Measurements from ENCODE around the gene CALCOCO1.

DNA sequence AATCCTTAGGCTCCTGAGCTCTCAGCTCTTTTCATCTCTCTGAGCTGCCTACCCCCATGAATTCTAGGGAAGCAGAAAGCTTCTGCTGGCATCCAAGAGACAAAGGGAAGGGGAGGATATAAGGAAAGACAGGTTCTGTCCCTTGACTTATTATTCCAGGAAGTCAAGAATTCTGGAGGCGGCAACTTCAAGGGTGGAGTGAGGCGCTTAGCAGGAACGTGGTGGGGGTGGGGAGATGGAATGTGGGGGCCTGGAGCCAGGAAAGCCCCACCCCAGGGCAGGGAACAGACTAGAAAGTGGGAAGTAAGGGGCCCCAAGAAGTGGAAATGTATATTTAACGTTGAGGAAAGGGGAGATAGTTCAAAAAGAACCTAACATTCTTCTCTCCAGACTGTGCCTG lies 1.4 kb downstream of the CALCOCO1 start:
- TF ChIP-seq, protein P1, sequence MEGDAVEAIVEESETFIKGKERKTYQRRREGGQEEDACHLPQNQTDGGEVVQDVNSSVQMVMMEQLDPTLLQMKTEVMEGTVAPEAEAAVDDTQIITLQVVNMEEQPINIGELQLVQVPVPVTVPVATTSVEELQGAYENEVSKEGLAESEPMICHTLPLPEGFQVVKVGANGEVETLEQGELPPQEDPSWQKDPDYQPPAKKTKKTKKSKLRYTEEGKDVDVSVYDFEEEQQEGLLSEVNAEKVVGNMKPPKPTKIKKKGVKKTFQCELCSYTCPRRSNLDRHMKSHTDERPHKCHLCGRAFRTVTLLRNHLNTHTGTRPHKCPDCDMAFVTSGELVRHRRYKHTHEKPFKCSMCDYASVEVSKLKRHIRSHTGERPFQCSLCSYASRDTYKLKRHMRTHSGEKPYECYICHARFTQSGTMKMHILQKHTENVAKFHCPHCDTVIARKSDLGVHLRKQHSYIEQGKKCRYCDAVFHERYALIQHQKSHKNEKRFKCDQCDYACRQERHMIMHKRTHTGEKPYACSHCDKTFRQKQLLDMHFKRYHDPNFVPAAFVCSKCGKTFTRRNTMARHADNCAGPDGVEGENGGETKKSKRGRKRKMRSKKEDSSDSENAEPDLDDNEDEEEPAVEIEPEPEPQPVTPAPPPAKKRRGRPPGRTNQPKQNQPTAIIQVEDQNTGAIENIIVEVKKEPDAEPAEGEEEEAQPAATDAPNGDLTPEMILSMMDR (IDR thresholded peaks at IDR 0.05; ENCODE audit: poor library complexity, severe bottlenecking): no peak
- TF ChIP-seq EZH2 (IDR thresholded peaks at IDR 0.05; ENCODE audit: borderline replicate concordance, insufficient read depth, low read length, poor library complexity, severe bottlenecking) (no peak), POLR2AphosphoS5 (IDR thresholded peaks at IDR 0.05) (no peak)
- TF ChIP-seq, protein P2, sequence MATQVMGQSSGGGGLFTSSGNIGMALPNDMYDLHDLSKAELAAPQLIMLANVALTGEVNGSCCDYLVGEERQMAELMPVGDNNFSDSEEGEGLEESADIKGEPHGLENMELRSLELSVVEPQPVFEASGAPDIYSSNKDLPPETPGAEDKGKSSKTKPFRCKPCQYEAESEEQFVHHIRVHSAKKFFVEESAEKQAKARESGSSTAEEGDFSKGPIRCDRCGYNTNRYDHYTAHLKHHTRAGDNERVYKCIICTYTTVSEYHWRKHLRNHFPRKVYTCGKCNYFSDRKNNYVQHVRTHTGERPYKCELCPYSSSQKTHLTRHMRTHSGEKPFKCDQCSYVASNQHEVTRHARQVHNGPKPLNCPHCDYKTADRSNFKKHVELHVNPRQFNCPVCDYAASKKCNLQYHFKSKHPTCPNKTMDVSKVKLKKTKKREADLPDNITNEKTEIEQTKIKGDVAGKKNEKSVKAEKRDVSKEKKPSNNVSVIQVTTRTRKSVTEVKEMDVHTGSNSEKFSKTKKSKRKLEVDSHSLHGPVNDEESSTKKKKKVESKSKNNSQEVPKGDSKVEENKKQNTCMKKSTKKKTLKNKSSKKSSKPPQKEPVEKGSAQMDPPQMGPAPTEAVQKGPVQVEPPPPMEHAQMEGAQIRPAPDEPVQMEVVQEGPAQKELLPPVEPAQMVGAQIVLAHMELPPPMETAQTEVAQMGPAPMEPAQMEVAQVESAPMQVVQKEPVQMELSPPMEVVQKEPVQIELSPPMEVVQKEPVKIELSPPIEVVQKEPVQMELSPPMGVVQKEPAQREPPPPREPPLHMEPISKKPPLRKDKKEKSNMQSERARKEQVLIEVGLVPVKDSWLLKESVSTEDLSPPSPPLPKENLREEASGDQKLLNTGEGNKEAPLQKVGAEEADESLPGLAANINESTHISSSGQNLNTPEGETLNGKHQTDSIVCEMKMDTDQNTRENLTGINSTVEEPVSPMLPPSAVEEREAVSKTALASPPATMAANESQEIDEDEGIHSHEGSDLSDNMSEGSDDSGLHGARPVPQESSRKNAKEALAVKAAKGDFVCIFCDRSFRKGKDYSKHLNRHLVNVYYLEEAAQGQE (IDR thresholded peaks at IDR 0.05; ENCODE audit: borderline replicate concordance): no peak

All from neural cell (in vitro differentiated cells).